Dedifferentiated amniotic fluid mesenchymal stem cell (primary cell): ENCODE results near the gene SRGAP2.
"Not testable (repeated sequence)": the region's sequence is repeated elsewhere in the genome, so short reads cannot be mapped to it uniquely, and the experiment has no call there.

ENCODE experiments used
- DNase-seq: peaks from one replicate; pipeline ENCODE4 v3.0.0-alpha.2; 2016; ENCODE audit errors: extremely low spot score

Gene SRGAP2

DNA sequence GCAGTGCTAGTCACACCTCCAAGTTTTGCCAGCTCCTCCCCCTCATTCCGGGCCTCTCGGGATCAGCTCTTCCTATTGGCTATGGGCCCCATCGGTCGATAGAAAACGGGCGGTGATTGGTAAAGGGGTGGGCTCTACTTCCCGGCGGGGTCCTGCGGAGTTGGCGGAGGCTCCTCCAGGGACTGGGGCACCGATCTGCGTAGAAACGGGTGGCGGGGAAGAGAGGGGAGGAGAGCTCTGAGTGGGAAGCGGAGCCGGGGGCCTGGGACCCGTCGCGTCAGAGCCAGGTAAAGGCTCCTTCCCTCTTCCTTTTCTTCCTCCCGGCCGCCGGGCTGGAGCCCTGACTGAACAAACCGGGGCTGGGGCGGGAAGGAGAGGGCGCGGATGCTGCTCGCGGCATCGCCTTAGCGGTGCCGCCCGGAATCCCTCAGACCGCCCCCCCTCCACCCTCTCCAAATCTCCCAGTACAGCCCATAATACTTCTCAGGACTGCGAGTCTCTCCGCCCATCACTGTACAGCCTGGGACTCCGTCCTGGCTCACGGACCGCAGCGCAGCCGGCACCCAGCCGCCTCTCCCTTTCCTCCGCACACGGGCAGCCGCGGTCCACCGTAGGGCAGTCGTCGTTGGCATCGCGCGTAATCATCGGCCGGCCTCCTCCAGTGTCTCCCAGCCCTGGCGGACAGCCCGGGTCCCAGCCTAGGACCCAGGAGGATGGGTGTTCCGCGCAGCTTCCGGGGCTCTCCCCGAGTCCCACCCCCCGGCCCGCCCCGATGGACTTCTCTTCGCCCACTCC is at the start of gene SRGAP2:
TSS of gene SRGAP2 (plus strand) at position 178 of the 795 bp plus-strand sequence. CDS start 2,430 bp downstream, outside the sequence.
- peak; percentile 46 for DNase-seq

- not testable (repeated sequence) for DNase-seq
These were observed 35.9 kb upstream of the SRGAP2 start for GRCh38 chr1:206167350-206168029.

GRCh38 chr1:206169794-206170193 is 33.5 kb upstream of the SRGAP2 start:
- peak; percentile 14 for DNase-seq

- not testable (repeated sequence) for DNase-seq
These were observed 30.1 kb upstream of the SRGAP2 start for GRCh38 chr1:206173110-206173719.

GRCh38 chr1:206174182-206174868 is 29.0 kb upstream of the SRGAP2 start:
- DNase-seq = not testable (repeated sequence)

- peak; percentile 15 for DNase-seq
These were observed 27.8 kb upstream of the SRGAP2 start for GRCh38 chr1:206175459-206176113.

- not testable (repeated sequence) for DNase-seq
These were observed 27.2 kb upstream of the SRGAP2 start for GRCh38 chr1:206176114-206176502.

DNA sequence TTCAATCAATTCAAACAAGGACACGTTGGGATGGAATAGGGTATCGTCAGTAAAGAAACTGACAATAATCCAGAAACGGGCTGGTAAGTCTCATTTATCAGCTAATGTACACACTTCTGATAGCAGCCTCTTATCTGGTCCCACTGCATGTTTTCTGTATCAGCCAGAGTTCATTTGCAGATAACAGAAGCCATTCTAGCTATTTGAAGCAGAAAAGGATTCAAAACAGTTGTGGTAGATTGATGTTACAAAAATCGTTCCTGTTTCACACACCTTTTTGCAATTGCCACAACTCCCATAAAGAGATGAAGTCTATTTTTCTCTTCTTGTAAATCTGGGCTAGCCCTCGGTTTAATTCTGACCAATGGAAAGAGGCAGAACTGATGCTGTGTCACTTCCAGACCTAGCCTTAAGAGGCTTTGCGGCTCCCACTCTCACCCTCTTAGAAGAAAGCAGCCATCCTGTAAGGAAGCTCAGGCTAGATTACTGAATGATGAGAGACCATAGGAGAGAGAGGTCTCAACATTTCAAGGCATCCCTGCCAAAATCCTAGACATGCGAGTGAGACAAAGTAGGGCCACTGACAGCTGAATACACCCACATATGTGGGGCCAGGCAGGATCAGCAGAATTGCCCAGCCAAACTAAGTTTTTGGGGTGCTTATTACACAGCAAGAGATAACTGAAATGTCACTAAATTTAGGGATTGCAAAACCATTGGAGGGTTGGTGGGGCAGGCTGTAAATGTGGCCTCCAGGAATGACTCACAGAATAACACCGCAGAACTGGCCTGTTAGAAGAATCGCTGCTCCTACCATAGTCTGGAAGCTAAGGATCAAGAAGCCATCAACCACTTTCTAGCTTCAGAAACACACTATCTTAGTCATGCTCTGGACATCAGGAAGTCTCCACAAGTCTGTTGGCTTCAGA is 25.0 kb upstream of the SRGAP2 start:
- peak; percentile 16 for DNase-seq

DNA sequence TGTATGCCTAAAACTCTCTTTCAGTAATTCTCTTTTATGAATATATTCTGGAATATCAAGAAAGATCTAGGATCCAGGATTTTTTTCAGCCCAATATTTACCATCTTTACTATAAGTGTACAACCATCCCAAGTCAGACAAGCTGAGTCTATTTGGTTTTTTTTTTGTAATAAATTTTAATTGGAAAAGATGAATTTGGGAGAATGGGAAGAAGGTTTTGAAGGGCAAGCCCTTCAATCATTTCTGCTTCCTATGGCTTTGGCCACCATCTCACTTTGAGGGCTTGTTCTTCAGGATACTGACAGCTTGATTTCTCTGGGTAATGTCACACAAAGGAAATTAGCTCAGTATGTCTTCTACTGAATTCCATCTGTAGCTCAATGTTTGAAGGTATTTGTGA is 23.7 kb upstream of the SRGAP2 start:
- DNase-seq = not testable (repeated sequence)

- peak; percentile 14 for DNase-seq
These were observed 20.7 kb upstream of the SRGAP2 start for GRCh38 chr1:206182368-206183317.

GRCh38 chr1:206183788-206184187 is 19.6 kb upstream of the SRGAP2 start:
- DNase-seq = not testable (repeated sequence)

GRCh38 chr1:206185778-206186177 is 17.6 kb upstream of the SRGAP2 start:
- not testable (repeated sequence) for DNase-seq

- not testable (repeated sequence) for DNase-seq
These were observed 16.5 kb upstream of the SRGAP2 start for GRCh38 chr1:206186826-206187225.

DNA sequence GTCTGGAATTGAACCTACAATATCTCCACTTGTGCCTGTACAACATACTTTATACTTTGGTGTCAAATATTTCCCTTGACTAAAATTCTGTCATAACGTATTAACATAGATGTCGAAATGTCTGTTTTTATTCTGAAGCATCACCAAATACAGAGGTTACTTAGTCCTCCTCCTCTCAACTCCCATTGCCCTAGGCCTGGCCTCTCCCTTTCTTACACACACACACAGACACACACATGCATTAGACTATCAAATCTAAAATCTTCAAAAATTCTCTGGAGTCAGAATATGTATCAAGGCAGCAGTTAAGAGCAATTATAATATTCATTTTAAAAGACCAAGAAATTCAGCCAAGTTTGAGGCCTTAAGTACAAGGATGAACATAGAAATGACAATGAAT is 8.2 kb upstream of the SRGAP2 start:
- not testable (repeated sequence) for DNase-seq

- DNase-seq = not testable (repeated sequence)
These were observed 6.5 kb upstream of the SRGAP2 start for GRCh38 chr1:206196748-206197424.

DNA sequence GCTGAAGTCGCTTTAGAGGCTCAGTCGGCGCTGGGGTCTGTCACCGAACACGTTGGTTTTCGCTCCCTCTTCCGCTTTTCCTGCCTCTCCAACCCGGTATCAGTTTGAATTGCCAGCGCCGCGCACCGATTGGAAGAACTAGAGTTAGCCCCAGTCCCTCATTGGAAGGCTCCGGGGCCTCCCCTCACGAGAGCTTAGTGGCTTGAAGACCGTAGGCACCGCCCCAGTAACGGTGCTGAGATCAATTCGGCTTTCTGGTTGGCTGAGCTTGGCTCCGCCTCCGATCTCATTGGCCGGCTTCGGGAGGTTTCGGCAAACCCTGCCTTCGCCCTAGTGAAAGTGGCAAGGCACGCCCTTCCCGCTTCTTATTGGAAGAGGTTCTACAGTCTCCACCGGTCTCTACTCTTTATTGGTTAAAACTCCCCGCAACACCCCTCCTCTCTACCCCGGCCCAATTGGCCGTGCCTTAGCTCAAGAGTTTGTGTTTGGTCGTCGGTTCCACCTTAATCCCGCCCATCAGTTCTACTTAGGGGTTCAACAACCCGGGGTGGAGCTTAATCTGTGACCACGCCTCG is 465 bp upstream of the SRGAP2 start, which contains the start of gene FAM72A:
TSS of gene FAM72A (minus strand) at position 51 of the 575 bp plus-strand sequence. CDS start 814 bp downstream, outside the sequence.
- DNase-seq = peak; percentile 100

DNA sequence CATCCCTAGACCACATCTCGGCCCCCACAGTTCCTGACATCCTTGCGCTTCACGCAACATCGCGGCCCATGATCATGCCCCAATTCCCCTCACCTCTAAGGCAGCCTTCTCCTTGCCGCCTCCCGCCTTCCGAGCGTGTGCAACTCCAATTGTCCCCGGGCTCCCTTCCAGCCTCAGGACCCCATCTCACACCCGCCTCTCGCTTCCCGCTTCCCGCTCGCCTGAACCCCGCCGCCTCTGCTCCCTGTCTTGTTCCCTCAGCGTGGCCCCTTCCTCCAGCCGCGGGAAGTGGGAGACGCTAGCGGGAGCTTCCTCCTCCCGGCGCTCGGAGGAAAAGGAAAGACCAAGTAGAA is 794 bp downstream of the SRGAP2 start:
- DNase-seq = not testable (repeated sequence)

DNA sequence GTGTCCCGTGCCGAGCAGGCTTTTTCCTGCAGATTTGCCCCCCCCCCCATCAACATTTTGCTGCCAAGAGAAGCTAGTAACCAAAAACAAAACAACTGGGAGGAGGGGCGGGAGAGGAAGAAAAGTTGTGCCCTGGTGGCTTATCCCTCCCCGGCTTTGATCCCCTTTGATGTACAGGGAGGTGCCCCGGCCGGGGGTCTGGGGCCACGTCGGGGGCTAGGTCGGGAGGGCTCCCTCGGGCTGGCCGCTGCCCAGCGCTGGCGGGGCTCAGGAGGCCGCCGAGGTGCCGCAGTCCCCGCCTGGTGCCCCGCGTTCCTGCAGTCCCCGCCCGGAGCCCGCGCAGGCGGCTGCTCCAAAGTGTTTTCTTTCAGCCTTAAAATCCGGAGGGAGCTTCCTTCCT is 1.5 kb downstream of the SRGAP2 start:
- not testable (repeated sequence) for DNase-seq
